Activated CD8-positive, alpha-beta memory T cell treated with anti-CD3 and anti-CD28 coated beads for 48 hours (primary cell): ENCODE results near the gene TFF3.

Experiments used
- DNase-seq, 3 experiments: peaks; one replicate each; pipeline ENCODE4 v3.0.0-alpha.2; 2020; ENCODE audit warnings: low read depth in 2 of 3, low spot score in 2 of 3

The TFF3 gene

GRCh38 chr21:42272109-42272962, 42.9 kb downstream of the TFF3 start:
- DNase-seq: no peak

GRCh38 chr21:42271065-42271464, 44.1 kb downstream of the TFF3 start:
- DNase-seq: no peak

- no peak for DNase-seq
Observed at GRCh38 chr21:42269386-42269785, 45.8 kb downstream of the TFF3 start.

- no peak for DNase-seq
Observed at GRCh38 chr21:42266971-42267556, 48.1 kb downstream of the TFF3 start.

GRCh38 chr21:42265231-42265812, 49.9 kb downstream of the TFF3 start:
- DNase-seq: no peak

- DNase-seq: no peak
Observed at GRCh38 chr21:42264245-42265195, 50.7 kb downstream of the TFF3 start.

- DNase-seq: no peak
Observed at GRCh38 chr21:42263591-42264131, 51.5 kb downstream of the TFF3 start.

- no peak for DNase-seq
Observed at GRCh38 chr21:42262831-42263231, 52.4 kb downstream of the TFF3 start.

- no peak for DNase-seq
Observed at GRCh38 chr21:42261829-42262200, 53.4 kb downstream of the TFF3 start.
